Naive B cell (primary cell): Measurements from ENCODE around the gene C5orf22. TPM values are rescaled to one million over a fixed set of nuclear protein-coding genes. Genes with fewer than 3 reads are reported as not detected.
"Not testable (repeated sequence)": the region's sequence is repeated elsewhere in the genome, so short reads cannot be mapped to it uniquely, and the experiment has no call there.

ENCODE experiments used
- ATAC-seq, 2 donors: fragments of 150-1000 bp; cut with Tn5 transposase; 2 replicates each; pipeline ENCODE4 v1.10.0; 2021; ENCODE audit warnings: low read depth in 2 of 2, mild to moderate bottlenecking in 2 of 2, moderate library complexity in 2 of 2
- DNase-seq: peaks from one replicate; pipeline ENCODE4 v3.0.0; 2022
- H3K27ac Mint-ChIP-seq, 6 donors: one replicate each; pipeline ENCODE4 v1.8.0; 2020 to 2022; ENCODE audit warnings: mild to moderate bottlenecking in 6 of 6, mixed read lengths in 6 of 6, moderate library complexity in 5 of 6, inconsistent platforms in 2 of 6
- H3K27me3 Mint-ChIP-seq, 3 donors: one replicate each; pipeline ENCODE4 v1.8.0; 2021 to 2022; ENCODE audit warnings: mixed read lengths in 3 of 3, mild to moderate bottlenecking in 1 of 3
- H3K36me3 Mint-ChIP-seq, 2 donors: one replicate each; pipeline ENCODE4 v1.8.0; 2020 to 2022; ENCODE audit warnings: mixed read lengths in 2 of 2, inconsistent platforms in 1 of 2, mild to moderate bottlenecking in 1 of 2
- H3K4me1 Mint-ChIP-seq, 3 donors: one replicate each; pipeline ENCODE4 v1.8.0; 2020 to 2022; ENCODE audit warnings: mixed read lengths in 3 of 3, inconsistent platforms in 1 of 3, mild to moderate bottlenecking in 1 of 3, moderate library complexity in 1 of 3
- H3K4me3 Mint-ChIP-seq, 8 donors: one replicate each; pipeline ENCODE4 v1.8.0; 2020 to 2022; ENCODE audit warnings: mild to moderate bottlenecking in 8 of 8, mixed read lengths in 8 of 8, moderate library complexity in 8 of 8, inconsistent platforms in 2 of 8
- H3K9me3 Mint-ChIP-seq, 7 donors: one replicate each; pipeline ENCODE4 v1.8.0; 2020 to 2022; ENCODE audit warnings: mixed read lengths in 7 of 7, mild to moderate bottlenecking in 5 of 7, inconsistent platforms in 2 of 7, moderate library complexity in 1 of 7
- polyA plus RNA-seq, 6 donors: library from polyadenylated mRNA; unstranded; fragments of 300-500 nt; fragmentation: Illumina TruSeq; gene quantifications; one replicate each; pipeline ENCODE4 v1.2.3, GENCODE V29; 2021; ENCODE audit warnings: low read depth in 6 of 6

C5orf22 gene
- polyA plus RNA-seq, 6 donors from 2014 or later: 19.5 to 31.3 (median 25.9) TPM

DNA sequence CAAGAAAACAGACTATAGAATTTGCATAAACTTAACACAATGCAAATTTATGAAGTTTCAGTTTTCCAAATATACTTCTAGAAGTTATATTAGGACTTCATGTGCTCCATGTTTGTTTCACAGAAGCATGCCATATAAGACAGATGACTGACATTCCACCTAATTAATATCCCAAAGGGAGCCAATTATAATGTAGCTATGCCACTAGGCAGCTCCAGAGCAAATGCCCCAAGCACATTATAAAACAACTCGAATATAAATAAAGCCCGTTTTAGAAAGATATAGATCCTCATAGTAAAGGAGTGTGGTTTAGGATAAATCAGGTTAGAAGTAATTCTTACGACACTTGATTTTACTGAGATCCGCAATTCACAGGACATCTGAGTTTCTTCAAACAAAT is 9.1 kb upstream of the C5orf22 start:
- H3K4me1 Mint-ChIP-seq: peaks cover 0 to 6% (median 5%) of the 10 kb centered on the region in 3 donors
- no peak overlapping the region for H3K4me3 Mint-ChIP-seq
- ATAC-seq: no peak
- no peaks in the 10 kb centered on the region for H3K9me3 Mint-ChIP-seq
- no peaks in the 10 kb centered on the region for H3K27me3 Mint-ChIP-seq
- peaks cover 27 to 50% of the 10 kb centered on the region in 2 donors for H3K36me3 Mint-ChIP-seq
- H3K27ac Mint-ChIP-seq: no peak overlapping the region
- no peak for DNase-seq

DNA sequence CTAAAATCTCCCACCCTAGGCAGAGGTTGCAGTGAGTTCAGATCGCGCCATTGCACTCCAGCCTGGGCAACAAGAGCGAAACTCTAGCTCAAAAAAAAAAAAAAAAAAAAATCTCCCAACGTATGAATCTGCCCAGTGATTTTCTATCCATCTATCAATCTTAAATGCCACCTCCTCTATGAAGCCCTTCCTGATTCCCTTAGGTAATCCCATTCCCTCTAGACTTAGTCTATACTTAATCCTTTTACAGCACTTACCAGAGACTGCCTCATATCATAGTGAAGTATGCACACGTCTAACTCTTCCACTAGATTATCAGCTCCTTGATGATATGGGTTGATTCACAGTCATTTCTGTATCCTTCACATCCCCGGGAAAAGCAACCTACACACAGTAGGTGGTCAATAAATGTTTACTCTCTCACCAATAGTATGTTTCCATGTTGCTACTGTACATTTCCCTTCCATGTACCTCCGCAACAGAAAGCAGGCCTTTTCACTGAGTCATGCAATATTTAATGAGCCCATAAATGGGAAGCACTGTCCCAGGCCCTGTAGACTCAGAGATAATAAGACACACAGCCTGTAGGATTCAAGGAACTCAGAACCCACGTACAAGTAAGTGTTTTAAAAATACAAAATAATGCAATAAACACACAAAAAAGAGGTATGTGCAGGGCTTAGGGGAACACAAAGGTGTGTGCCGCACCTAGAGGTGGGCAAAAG is 1.4 kb upstream of the C5orf22 start:
- ATAC-seq (no peak), DNase-seq (no peak)
- peak overlapping the region; percentile 98 to 100 (median 100) for H3K4me3 Mint-ChIP-seq
- H3K27ac Mint-ChIP-seq: peak overlapping the region in 2 of 6 donors; percentile 92 to 93
- H3K27me3 Mint-ChIP-seq: no peaks in the 10 kb centered on the region
- H3K4me1 Mint-ChIP-seq: peaks cover 27 to 60% (median 48%) of the 10 kb centered on the region in 3 donors
- H3K36me3 Mint-ChIP-seq: peaks cover 23 to 25% of the 10 kb centered on the region in 2 donors
- no peaks in the 10 kb centered on the region for H3K9me3 Mint-ChIP-seq

DNA sequence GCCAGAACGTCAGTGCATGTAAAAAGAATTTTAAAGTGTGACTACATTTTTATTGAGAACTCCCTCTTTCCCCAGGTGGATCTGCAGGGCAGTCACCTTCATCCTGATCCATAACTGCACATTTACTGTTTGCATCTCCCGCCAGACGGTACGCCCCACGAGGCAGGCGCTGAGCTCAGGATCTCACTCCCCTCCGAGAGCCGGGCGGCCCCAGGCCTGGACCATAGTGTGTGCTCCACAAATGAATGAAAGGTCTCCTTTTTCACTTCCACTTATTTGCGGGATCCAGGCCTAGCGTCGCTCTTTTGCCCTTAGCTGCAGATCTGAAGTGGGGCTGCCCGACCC is 586 bp upstream of the C5orf22 start:
- Mint-ChIP-seq H3K4me1 (peaks cover 27 to 60% (median 48%) of the 10 kb centered on the region in 3 donors), H3K4me3 (peak overlapping the region; percentile 98 to 100 (median 100)), H3K27ac (peak overlapping the region; percentile 92 to 98 (median 96)), H3K36me3 (peaks cover 14 to 24% of the 10 kb centered on the region in 2 donors), H3K9me3 (no peaks in the 10 kb centered on the region), H3K27me3 (no peaks in the 10 kb centered on the region)
- ATAC-seq: peak; percentile 39 to 43
- DNase-seq: no peak

DNA sequence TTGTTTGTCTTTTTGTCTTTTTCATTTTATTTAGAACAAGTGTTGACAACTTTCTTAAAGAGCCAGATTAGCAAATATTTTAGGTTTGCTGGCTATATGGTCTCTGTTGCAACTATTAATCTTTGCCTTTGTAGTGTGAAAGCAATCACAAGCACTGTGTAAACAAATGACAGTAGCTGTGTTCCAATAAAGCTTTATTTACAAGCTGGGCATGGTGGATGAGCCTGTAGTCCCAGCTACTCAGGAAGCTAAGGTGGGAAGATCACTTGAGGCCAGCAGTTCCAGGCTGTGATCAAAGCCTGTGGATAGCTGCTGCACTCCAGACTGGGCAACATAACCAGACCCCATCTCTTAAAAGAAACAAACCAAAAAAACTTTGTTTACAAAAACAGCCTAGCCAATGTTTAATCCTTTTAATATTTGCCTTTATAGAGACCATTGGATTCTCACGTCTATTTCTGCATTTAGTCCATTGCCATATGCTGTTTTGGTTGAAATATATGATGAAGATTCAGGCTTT is 2.5 kb downstream of the C5orf22 start:
- DNase-seq (no peak), ATAC-seq (no peak)
- Mint-ChIP-seq H3K4me1 (peaks cover 19 to 50% (median 38%) of the 10 kb centered on the region in 3 donors), H3K36me3 (peaks cover 6 to 19% of the 10 kb centered on the region in 2 donors), H3K27ac (peak overlapping the region in 1 of 6 donors; percentile 24), H3K9me3 (no peaks in the 10 kb centered on the region), H3K27me3 (no peaks in the 10 kb centered on the region), H3K4me3 (peak overlapping the region in 2 of 8 donors; percentile 22 to 73)

DNA sequence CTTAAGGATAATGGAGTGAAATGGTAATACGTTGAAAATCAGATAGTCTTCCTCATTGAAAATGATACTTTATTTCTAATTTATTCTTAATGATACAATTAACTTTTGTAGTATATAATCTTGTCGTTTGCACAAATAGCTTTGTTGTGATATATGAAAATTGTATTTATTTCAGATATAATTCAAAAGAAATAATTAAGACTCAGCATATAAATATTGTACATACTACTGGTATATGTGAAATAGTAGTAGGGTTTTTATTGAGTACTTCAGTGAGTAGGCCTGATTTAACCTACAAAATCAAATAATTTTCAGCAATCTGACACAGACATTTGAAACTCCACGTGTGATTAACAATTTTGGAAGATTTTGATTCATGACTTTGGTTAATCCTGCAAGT is 4.8 kb downstream of the C5orf22 start:
- no peak overlapping the region for H3K27ac Mint-ChIP-seq
- H3K36me3 Mint-ChIP-seq: peaks cover 11 to 17% of the 10 kb centered on the region in 2 donors
- no peaks in the 10 kb centered on the region for H3K9me3 Mint-ChIP-seq
- no peak for DNase-seq
- H3K4me1 Mint-ChIP-seq: peaks cover 5 to 28% (median 19%) of the 10 kb centered on the region in 3 donors
- no peaks in the 10 kb centered on the region for H3K27me3 Mint-ChIP-seq
- no peak overlapping the region for H3K4me3 Mint-ChIP-seq
- no peak for ATAC-seq

DNA sequence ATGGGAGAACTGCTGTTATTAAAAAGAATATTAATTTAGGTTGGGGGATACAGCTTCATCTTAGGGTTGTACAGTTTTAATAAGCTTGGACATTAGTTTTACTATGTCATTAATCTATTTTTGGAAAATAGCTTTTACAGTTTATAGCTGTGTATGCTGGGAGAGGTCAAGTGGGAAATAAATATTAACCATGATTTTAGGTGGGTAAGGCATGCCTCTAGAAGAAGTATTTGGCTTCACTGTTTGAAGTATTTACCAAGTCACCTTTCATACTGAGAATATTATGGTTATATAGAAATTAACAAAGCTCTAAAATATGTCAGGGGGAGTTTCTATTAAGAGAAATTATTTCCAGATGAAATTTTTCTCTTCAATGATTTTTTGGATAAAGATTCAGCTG is 5.2 kb downstream of the C5orf22 start:
- no peak for ATAC-seq
- Mint-ChIP-seq H3K4me1 (peaks cover 5 to 23% (median 19%) of the 10 kb centered on the region in 3 donors), H3K9me3 (no peaks in the 10 kb centered on the region), H3K27me3 (no peaks in the 10 kb centered on the region), H3K36me3 (peaks cover 11 to 17% of the 10 kb centered on the region in 2 donors), H3K4me3 (no peak overlapping the region), H3K27ac (no peak overlapping the region)
- no peak for DNase-seq

DNA sequence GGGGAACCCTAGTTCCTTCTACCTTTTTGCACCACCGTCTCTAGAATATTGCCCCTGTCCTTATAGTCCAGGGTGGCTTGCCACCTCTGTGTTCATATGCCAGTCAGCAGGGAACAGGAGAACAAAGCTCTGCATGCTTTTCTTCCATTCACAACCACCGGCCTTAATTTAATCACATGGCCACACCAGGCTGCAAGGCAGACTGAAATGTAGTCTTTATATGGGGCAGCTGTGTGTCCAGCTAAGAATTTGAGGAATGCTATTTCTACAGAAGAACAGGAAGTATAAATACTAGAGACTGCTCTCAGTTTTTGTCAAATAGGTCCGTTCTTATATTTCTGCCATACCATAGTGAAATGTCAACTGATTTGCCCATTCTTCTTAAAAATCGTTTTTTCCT is 5.8 kb downstream of the C5orf22 start:
- Mint-ChIP-seq H3K36me3 (peaks cover 11 to 22% of the 10 kb centered on the region in 2 donors), H3K4me3 (no peak overlapping the region), H3K27ac (no peak overlapping the region), H3K4me1 (peaks cover 5 to 18% (median 14%) of the 10 kb centered on the region in 3 donors), H3K9me3 (no peaks in the 10 kb centered on the region), H3K27me3 (no peaks in the 10 kb centered on the region)
- ATAC-seq (no peak), DNase-seq (no peak)

DNA sequence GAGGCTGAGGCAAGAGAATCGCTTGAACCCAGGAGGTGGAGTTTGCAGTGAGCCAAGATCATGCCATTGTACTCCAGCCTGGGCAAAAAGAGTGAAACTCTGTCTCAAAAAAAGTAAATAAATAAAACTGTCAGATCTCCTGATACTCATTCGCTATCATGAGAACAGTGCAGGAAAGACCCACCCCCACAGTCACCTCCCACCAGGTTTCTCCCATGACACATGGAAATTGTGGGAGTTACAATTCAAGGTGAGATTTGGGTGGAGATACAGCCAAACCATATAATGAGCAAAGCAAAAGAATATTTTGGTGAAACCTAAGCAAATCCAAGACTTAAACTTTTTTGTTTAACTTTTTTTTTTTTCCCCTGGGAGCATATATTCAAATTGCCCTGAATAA is 17.0 kb downstream of the C5orf22 start:
- not testable (repeated sequence) for DNase-seq, H3K9me3 Mint-ChIP-seq, ATAC-seq, H3K27me3 Mint-ChIP-seq, H3K27ac Mint-ChIP-seq, H3K4me1 Mint-ChIP-seq, H3K4me3 Mint-ChIP-seq
- H3K36me3 Mint-ChIP-seq: peaks cover 43 to 57% of the 10 kb centered on the region in 2 donors

DNA sequence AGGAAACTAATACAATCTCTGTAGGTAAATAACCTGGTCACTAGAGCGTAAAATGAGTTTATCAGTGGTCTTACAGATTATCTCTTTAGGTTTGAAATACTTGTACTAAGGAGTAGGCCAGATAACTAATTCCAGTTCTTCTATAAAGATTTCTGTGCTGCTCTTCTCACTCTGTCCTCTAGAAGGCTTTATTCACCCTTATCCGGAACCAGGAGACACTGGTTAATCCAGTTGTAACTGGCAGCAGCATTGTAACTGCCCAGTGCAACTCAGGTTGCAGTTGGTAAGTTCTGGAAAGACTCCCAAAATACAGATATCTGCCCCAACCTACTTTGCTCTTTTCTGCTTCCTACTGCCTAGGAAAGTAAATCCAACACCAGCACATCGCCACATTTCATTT is 19.8 kb downstream of the C5orf22 start:
- H3K36me3 Mint-ChIP-seq: peaks cover 38 to 60% of the 10 kb centered on the region in 2 donors
- peak overlapping the region in 1 of 6 donors; percentile 9 for H3K27ac Mint-ChIP-seq

DNA sequence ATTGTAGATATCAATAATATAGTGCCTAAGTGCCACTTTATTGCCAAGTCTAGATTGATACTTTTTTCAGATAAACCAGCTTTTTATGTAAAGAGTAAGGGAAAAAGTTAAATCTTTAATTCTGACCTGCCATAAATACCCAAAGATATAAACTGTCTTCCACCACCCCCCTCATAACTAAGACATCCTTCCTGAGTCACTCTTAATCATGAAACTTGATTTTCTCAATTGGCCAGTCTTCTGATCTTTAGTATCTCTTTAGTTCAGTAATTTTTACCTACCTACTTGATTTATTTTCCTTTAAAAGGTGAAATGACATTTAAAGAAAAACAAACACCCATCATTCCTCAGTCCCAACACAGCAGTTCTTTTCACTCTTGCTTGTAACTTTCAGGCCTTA is 21.8 kb downstream of the C5orf22 start:
- Mint-ChIP-seq H3K4me3 (no peak overlapping the region), H3K4me1 (no peaks in the 10 kb centered on the region), H3K36me3 (peaks cover 29 to 41% of the 10 kb centered on the region in 2 donors), H3K27ac (peak overlapping the region in 2 of 6 donors; percentile 2 to 41), H3K9me3 (peaks cover 0 to 4% (median 0%) of the 10 kb centered on the region in 7 donors), H3K27me3 (no peaks in the 10 kb centered on the region)
- ATAC-seq: no peak
- DNase-seq: no peak

More for the DNA sequence above, 19.8 kb downstream of the C5orf22 start:
- Mint-ChIP-seq H3K27me3 (no peaks in the 10 kb centered on the region), H3K9me3 (peaks cover 0 to 4% (median 0%) of the 10 kb centered on the region in 7 donors), H3K4me1 (no peaks in the 10 kb centered on the region), H3K4me3 (no peak overlapping the region)
- ATAC-seq (no peak), DNase-seq (no peak)

DNA sequence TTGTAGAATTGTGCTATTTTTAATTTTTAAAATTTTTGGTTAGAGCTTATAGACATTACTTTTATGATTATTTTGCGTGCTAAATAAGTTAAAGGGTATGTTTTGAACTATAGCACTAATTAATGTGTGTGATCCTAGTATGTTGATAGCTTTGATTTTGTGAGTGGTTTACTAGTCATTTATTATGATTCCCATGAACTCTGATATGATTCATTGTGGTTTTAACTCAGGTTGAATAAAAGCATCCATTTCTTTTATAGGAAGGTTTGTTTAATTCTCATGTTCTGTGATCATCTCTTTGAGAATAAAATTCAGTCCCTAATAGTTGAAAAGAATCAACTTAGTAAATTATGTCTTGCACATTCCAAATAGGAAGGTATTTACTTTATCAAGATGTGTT is 22.5 kb downstream of the C5orf22 start:
- Mint-ChIP-seq H3K27ac (no peak overlapping the region), H3K4me1 (no peaks in the 10 kb centered on the region), H3K36me3 (peaks cover 29 to 40% of the 10 kb centered on the region in 2 donors), H3K4me3 (no peak overlapping the region), H3K27me3 (no peaks in the 10 kb centered on the region), H3K9me3 (peaks cover 0 to 4% (median 0%) of the 10 kb centered on the region in 7 donors)
- ATAC-seq: no peak
- no peak for DNase-seq

DNA sequence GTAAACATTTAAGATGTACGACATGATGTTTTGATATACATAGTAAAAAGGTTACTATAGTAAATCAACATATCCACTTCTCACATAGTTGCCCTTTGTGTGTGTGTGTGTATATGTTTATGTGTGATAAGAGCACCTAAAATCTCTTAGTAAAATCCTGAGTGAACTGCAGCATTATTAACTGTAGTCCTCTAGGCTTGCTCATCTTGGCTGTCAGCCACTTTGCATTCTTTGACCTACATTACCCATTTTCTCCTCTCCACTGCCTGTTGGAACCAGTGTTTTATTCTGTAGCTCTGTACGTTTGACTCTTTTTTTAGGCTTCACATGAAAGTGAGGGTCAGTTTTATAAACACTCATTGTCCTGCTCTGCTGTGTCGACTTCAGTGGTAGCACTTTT is 24.4 kb downstream of the C5orf22 start:
- Mint-ChIP-seq H3K27ac (no peak overlapping the region), H3K36me3 (peaks cover 29 to 40% of the 10 kb centered on the region in 2 donors), H3K4me3 (no peak overlapping the region), H3K9me3 (peaks cover 0 to 4% (median 0%) of the 10 kb centered on the region in 7 donors), H3K4me1 (no peaks in the 10 kb centered on the region), H3K27me3 (no peaks in the 10 kb centered on the region)
- DNase-seq (no peak), ATAC-seq (no peak)

DNA sequence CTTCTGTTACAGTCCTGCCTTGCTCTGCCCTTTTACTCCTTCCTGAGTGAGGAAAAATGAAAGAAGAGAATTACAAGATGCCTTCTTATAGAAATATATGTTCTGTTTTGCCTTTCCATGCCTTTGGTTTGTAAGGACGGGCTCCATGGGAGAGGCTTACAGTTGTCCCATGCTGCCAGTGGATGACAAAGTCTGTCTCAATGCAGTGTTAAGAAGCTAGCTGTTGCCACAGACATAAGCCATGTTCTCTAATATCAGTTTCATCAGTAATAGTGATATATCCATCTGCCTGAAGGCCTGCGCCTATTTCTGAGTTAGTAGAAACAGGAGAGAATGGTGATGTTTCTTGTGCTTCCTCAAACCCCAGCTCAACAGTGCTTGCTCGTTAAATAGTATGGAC is 27.8 kb downstream of the C5orf22 start:
- peaks cover 17 to 27% of the 10 kb centered on the region in 2 donors for H3K36me3 Mint-ChIP-seq
- H3K9me3 Mint-ChIP-seq: peaks cover 3 to 11% (median 5%) of the 10 kb centered on the region in 7 donors
- H3K4me1 Mint-ChIP-seq: no peaks in the 10 kb centered on the region
- DNase-seq: no peak
- peak overlapping the region in 1 of 6 donors; percentile 33 for H3K27ac Mint-ChIP-seq
- H3K4me3 Mint-ChIP-seq: no peak overlapping the region
- ATAC-seq: no peak
- H3K27me3 Mint-ChIP-seq: no peaks in the 10 kb centered on the region

DNA sequence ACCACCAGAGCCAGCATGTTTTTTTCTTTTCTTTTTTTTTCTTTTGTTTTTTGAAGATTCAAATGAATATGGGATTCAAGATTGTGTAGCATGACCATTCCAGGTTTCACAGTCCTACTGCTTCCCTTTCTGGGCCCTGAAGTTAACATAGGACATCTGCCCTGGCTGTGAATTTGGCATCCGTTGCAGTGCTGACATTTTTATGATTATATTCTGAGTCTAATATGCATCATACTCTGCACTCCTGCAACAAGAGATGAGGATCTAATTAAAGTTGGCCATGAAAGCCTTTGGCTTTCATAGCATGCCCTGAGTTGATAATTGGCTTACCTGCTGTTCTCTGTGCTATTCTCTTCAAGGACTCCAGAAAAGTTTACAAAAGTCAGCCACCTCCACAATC is 29.8 kb downstream of the C5orf22 start:
- H3K4me3 Mint-ChIP-seq: no peak overlapping the region
- H3K9me3 Mint-ChIP-seq: peaks cover 14 to 26% (median 18%) of the 10 kb centered on the region in 7 donors
- no peak for ATAC-seq
- no peak overlapping the region for H3K27ac Mint-ChIP-seq
- no peak for DNase-seq
- no peaks in the 10 kb centered on the region for H3K4me1 Mint-ChIP-seq
- no peaks in the 10 kb centered on the region for H3K27me3 Mint-ChIP-seq
- H3K36me3 Mint-ChIP-seq: peaks cover 10 to 29% of the 10 kb centered on the region in 2 donors
